Breast epithelium (tissue), 4 donors: ENCODE data around the gene CTXND1. TPM values are rescaled to one million over a fixed set of nuclear protein-coding genes. Genes with fewer than 3 reads are reported as not detected.

ENCODE experiments used
- DNase-seq, 2 donors: peaks; one replicate each; pipeline ENCODE4 v3.0.0-alpha.2; 2019; ENCODE audit warnings: low spot score in 2 of 2
- H3K27ac ChIP-seq, 2 donors: fragments of 200-600 bp; sonication (generic) in 1 of 2; one replicate each; pipeline ENCODE4 v1.5.1; 2016 to 2019; ENCODE audit warnings: mild to moderate bottlenecking in 1 of 2
- H3K27me3 ChIP-seq, 2 donors: fragments of 200-600 bp; sonication (generic) in 1 of 2; one replicate each; pipeline versions ENCODE4 v1.5.1 to v1.6.0; 2017 to 2019; ENCODE audit warnings: control low read depth in 1 of 2, mild to moderate bottlenecking in 1 of 2
- H3K36me3 ChIP-seq: fragments of 200-600 bp; one replicate; pipeline ENCODE4 v1.5.1; 2019
- H3K4me1 ChIP-seq, 2 donors: fragments of 200-600 bp; sonication (generic); one replicate each; pipeline ENCODE4 v1.5.1; 2016 to 2019; ENCODE audit warnings: control low read depth in 1 of 2
- H3K4me3 ChIP-seq, 3 donors: fragments of 200-600 bp; sonication (generic); 1 replicate in 2 of 3; 2 replicates in 1 of 3; pipeline ENCODE4 v1.5.1; 2016 to 2019; ENCODE audit warnings: mild to moderate bottlenecking in 3 of 3, moderate library complexity in 2 of 3
- H3K9me3 ChIP-seq, 2 donors: fragments of 200-600 bp; sonication (generic) in 1 of 2; one replicate each; pipeline ENCODE4 v1.5.1; 2016 to 2019; ENCODE audit warnings: control low read depth in 1 of 2
- CTCF ChIP-seq, 3 donors: fragments of 450-650 bp; IDR thresholded peaks; one replicate each; pipeline ENCODE4 v1.5.1; 2016 to 2017; ENCODE audit warnings: antibody characterized with exemption in 3 of 3, mild to moderate bottlenecking in 3 of 3, moderate library complexity in 3 of 3
- POLR2A ChIP-seq: fragments of 450-650 bp; IDR thresholded peaks from one replicate; pipeline ENCODE4 v1.6.1; 2016; ENCODE audit warnings: antibody characterized with exemption, mild to moderate bottlenecking, moderate library complexity
- POLR2AphosphoS5 ChIP-seq, 3 donors: sonication (generic); formaldehyde crosslinking; IDR thresholded peaks; one replicate each; pipeline ENCODE4 v1.6.1; 2017; ENCODE audit warnings: antibody characterized with exemption in 3 of 3
- intact Hi-C: fragments of 100-400 bp; cut with DNase I; formaldehyde crosslinking; loops from one replicate; pipeline ENCODE4 v1.15.1; 2023; ENCODE audit warnings: low total_unique reads
- total RNA-seq, 3 donors: library from RNA; depleted of rRNA; stranded (reverse); fragments of >200 nt; gene quantifications; one replicate each; pipeline ENCODE4 v1.1.0, GENCODE V29; 2016

Gene CTXND1
- total RNA-seq, 3 donors from 2014 or later: not detected

- Histone ChIP-seq H3K4me1 (no peaks in the 10 kb centered on the region), H3K9me3 (no peaks in the 10 kb centered on the region), H3K27me3 (no peaks in the 10 kb centered on the region), H3K27ac (no peak overlapping the region), H3K4me3 (no peak overlapping the region), H3K36me3 (no peaks in the 10 kb centered on the region)
- DNase-seq: no peak
- intact Hi-C loops: no loop called here
- no peak for TF ChIP-seq POLR2A
- no peak for TF ChIP-seq CTCF (IDR thresholded peaks at IDR 0.05)
- TF ChIP-seq POLR2AphosphoS5 (IDR thresholded peaks at IDR 0.05): no peak
Observed at GRCh38 chr15:80241508-80241907, 10.5 kb downstream of the CTXND1 start.

- no peaks in the 10 kb centered on the region for H3K36me3 ChIP-seq
- peaks cover 0 to 4% of the 10 kb centered on the region in 2 donors for H3K27me3 ChIP-seq
- H3K27ac ChIP-seq: no peak overlapping the region
- intact Hi-C loops: no loop called here
- DNase-seq: no peak
- no peak overlapping the region for H3K4me3 ChIP-seq
- no peaks in the 10 kb centered on the region for H3K4me1 ChIP-seq
- H3K9me3 ChIP-seq: no peaks in the 10 kb centered on the region
- no peak for TF ChIP-seq POLR2A
- no peak for TF ChIP-seq POLR2AphosphoS5 (IDR thresholded peaks at IDR 0.05)
- TF ChIP-seq CTCF (IDR thresholded peaks at IDR 0.05): no peak
Observed at GRCh38 chr15:80240276-80240675, 11.7 kb downstream of the CTXND1 start.

- H3K9me3 ChIP-seq: no peaks in the 10 kb centered on the region
- TF ChIP-seq CTCF (IDR thresholded peaks at IDR 0.05) (peak in 1 of 3 donors; percentile 22), POLR2A (no peak), POLR2AphosphoS5 (IDR thresholded peaks at IDR 0.05) (no peak)
Observed at GRCh38 chr15:80234883-80235282, 17.1 kb downstream of the CTXND1 start.

GRCh38 chr15:80233581-80233980, 18.4 kb downstream of the CTXND1 start:
- Histone ChIP-seq H3K4me3 (no peak overlapping the region), H3K27me3 (peaks cover 0 to 18% of the 10 kb centered on the region in 2 donors), H3K4me1 (no peaks in the 10 kb centered on the region), H3K36me3 (no peaks in the 10 kb centered on the region), H3K27ac (no peak overlapping the region), H3K9me3 (no peaks in the 10 kb centered on the region)
- no peak for TF ChIP-seq POLR2AphosphoS5 (IDR thresholded peaks at IDR 0.05)
- TF ChIP-seq POLR2A: no peak
- TF ChIP-seq CTCF (IDR thresholded peaks at IDR 0.05): no peak
- DNase-seq: no peak
- intact Hi-C loops: loop anchor here (5.0 kb wide), 1 partner anchor 596 kb away; no protein-coding TSS in a partner anchor

More at GRCh38 chr15:80234883-80235282, 17.1 kb downstream of the CTXND1 start:
- Histone ChIP-seq H3K4me3 (no peak overlapping the region), H3K27ac (no peak overlapping the region), H3K4me1 (no peaks in the 10 kb centered on the region), H3K36me3 (no peaks in the 10 kb centered on the region), H3K27me3 (peaks cover 0 to 18% of the 10 kb centered on the region in 2 donors)
- intact Hi-C loops: loop anchor here (5.0 kb wide), 1 partner anchor 598 kb away; no protein-coding TSS in a partner anchor
- DNase-seq: no peak

- H3K36me3 ChIP-seq: no peaks in the 10 kb centered on the region
- no peak for TF ChIP-seq POLR2AphosphoS5 (IDR thresholded peaks at IDR 0.05)
- TF ChIP-seq POLR2A: no peak
- TF ChIP-seq CTCF (IDR thresholded peaks at IDR 0.05): no peak
- H3K9me3 ChIP-seq: no peaks in the 10 kb centered on the region
- no peak overlapping the region for H3K27ac ChIP-seq
- no peaks in the 10 kb centered on the region for H3K4me1 ChIP-seq
- no peak overlapping the region for H3K4me3 ChIP-seq
- H3K27me3 ChIP-seq: peaks cover 0 to 18% of the 10 kb centered on the region in 2 donors
- DNase-seq: no peak
- intact Hi-C loops: loop anchor here (5.0 kb wide), 1 partner anchor 594 kb away; no protein-coding TSS in a partner anchor
Observed at GRCh38 chr15:80231371-80231770, 20.6 kb downstream of the CTXND1 start.
